HEK293T (cell line): ENCODE results near the gene ATP23.

Source experiments
- CTCF ChIA-PET: fragments of 350-600 bp; formaldehyde crosslinking; extraction: SDS; loops from one replicate; lab custom pipeline; 2021; ENCODE audit warnings: antibody characterized with exemption, inconsistent platforms; lab: Yijun Ruan, JAX
- POLR2A ChIA-PET: fragments of 350-600 bp; formaldehyde crosslinking; extraction: SDS; loops from one replicate; lab custom pipeline; 2020; ENCODE audit warnings: antibody characterized with exemption, inconsistent platforms; lab: Yijun Ruan, JAX
- DNase-seq: peaks from one replicate; pipeline ENCODE4 v3.0.0; 2012; ENCODE audit warnings: mixed read lengths; ENCODE audit errors: extremely low spot score
- ARNT ChIP-seq: fragments of 450-650 bp; IDR thresholded peaks from 2 replicates; pipeline ENCODE4 v1.6.1; 2017; ENCODE audit warnings: mild to moderate bottlenecking
- BHLHE40 ChIP-seq: fragments of 450-650 bp; IDR thresholded peaks from 2 replicates; pipeline ENCODE4 v1.6.1; 2016; ENCODE audit warnings: mild to moderate bottlenecking, moderate library complexity, borderline replicate concordance
- CTBP1 ChIP-seq: fragments of 450-650 bp; IDR thresholded peaks from 2 replicates; pipeline ENCODE4 v1.6.1; 2016; ENCODE audit warnings: borderline replicate concordance
- ELF4 ChIP-seq: fragments of 450-650 bp; IDR thresholded peaks from 2 replicates; pipeline ENCODE4 v1.6.1; 2017; ENCODE audit warnings: antibody characterized with exemption
- FOXA1 ChIP-seq: fragments of 450-650 bp; IDR thresholded peaks from 2 replicates; pipeline ENCODE4 v1.6.1; 2016; ENCODE audit warnings: mild to moderate bottlenecking
- FOXK2 ChIP-seq: fragments of 450-650 bp; IDR thresholded peaks from 2 replicates; pipeline ENCODE4 v1.6.1; 2016; ENCODE audit warnings: mild to moderate bottlenecking
- FOXM1 ChIP-seq: fragments of 450-650 bp; IDR thresholded peaks from 2 replicates; pipeline ENCODE4 v1.6.1; 2017; ENCODE audit warnings: mild to moderate bottlenecking, borderline replicate concordance
- HDGF ChIP-seq: fragments of 450-650 bp; IDR thresholded peaks from 2 replicates; pipeline ENCODE4 v1.6.1; 2017; ENCODE audit warnings: antibody characterized with exemption, borderline replicate concordance
- L3MBTL2 ChIP-seq: fragments of 450-650 bp; conservative IDR thresholded peaks from 2 replicates; pipeline ENCODE4 v1.6.1; 2016; ENCODE audit warnings: mild to moderate bottlenecking
- LEF1 ChIP-seq: fragments of 450-650 bp; IDR thresholded peaks from 2 replicates; pipeline ENCODE4 v1.6.1; 2017; ENCODE audit warnings: mild to moderate bottlenecking, borderline replicate concordance
- NFRKB ChIP-seq: fragments of 450-650 bp; IDR thresholded peaks from 2 replicates; pipeline ENCODE4 v1.6.1; 2016; ENCODE audit warnings: mild to moderate bottlenecking, moderate library complexity
- SP1 ChIP-seq: fragments of 450-650 bp; IDR thresholded peaks from 2 replicates; pipeline ENCODE4 v1.6.1; 2017
- SUZ12 ChIP-seq: fragments of 450-650 bp; IDR thresholded peaks from 2 replicates; pipeline ENCODE4 v1.6.1; 2016; ENCODE audit warnings: mild to moderate bottlenecking
- TARDBP ChIP-seq: fragments of 450-650 bp; IDR thresholded peaks from 2 replicates; pipeline ENCODE4 v1.6.1; 2016
- ZNF384 ChIP-seq: fragments of 450-650 bp; IDR thresholded peaks from 2 replicates; pipeline ENCODE4 v1.6.1; 2016
- TF ChIP-seq, protein P1 (sequence below): fragments of 450-650 bp; IDR thresholded peaks from 2 replicates; pipeline ENCODE4 v1.6.1; 2016

ATP23 gene

DNA sequence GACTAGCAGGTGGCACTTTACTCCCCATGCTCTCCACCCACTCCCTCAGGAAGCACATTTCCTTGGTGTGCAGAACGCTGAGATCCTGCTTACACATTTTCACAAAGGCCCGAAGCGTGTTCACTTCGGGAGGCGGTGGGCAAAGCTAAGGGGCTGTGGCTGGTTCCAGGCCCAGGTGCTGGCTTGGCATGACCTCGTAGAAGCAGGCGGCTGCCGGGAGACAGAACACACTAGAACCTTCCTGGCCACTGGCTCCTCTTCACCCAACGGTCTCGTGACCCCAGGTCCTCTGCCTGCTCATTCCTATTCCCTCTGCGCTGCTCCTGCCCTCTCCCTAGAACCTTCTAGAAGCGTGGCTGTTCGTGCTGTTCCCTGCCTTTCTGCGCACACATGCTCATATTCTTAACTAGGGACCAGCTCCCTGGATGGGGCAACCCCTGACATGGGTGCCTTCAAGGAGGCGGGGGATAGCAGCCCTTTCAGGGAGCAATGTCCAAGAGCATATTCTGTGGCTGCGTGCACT, 43.3 kb downstream of the ATP23 start:
- no peak for TF ChIP-seq SP1
- no peak for TF ChIP-seq NFRKB
- TF ChIP-seq ELF4, result no peak
- TF ChIP-seq ZNF384, result no peak
- CTCF ChIA-PET, result no interaction called here
- DNase-seq, result no peak
- POLR2A ChIA-PET, result no interaction called here

- POLR2A ChIA-PET, result no interaction called here
- no peak for DNase-seq
- CTCF ChIA-PET, result no interaction called here
Observed at GRCh38 chr12:57985685-57986084, 44.3 kb downstream of the ATP23 start.

GRCh38 chr12:57989838-57990237, 48.5 kb downstream of the ATP23 start:
- POLR2A ChIA-PET, result no interaction called here
- DNase-seq, result no peak
- no peak for TF ChIP-seq SUZ12
- TF ChIP-seq FOXM1, result no peak
- TF ChIP-seq TARDBP, result no peak
- no peak for TF ChIP-seq ELF4
- no peak for TF ChIP-seq NFRKB
- no peak for TF ChIP-seq HDGF
- TF ChIP-seq ARNT, result no peak
- TF ChIP-seq BHLHE40, result no peak
- no peak for TF ChIP-seq SP1
- TF ChIP-seq L3MBTL2, result no peak
- no peak for TF ChIP-seq LEF1
- no peak for TF ChIP-seq CTBP1
- no peak for TF ChIP-seq FOXA1
- no peak for TF ChIP-seq FOXK2
- TF ChIP-seq ZNF384, result no peak
- TF ChIP-seq, protein P1, sequence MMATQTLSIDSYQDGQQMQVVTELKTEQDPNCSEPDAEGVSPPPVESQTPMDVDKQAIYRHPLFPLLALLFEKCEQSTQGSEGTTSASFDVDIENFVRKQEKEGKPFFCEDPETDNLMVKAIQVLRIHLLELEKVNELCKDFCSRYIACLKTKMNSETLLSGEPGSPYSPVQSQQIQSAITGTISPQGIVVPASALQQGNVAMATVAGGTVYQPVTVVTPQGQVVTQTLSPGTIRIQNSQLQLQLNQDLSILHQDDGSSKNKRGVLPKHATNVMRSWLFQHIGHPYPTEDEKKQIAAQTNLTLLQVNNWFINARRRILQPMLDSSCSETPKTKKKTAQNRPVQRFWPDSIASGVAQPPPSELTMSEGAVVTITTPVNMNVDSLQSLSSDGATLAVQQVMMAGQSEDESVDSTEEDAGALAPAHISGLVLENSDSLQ, result no peak
- CTCF ChIA-PET, result no interaction called here

More at GRCh38 chr12:57985685-57986084, 44.3 kb downstream of the ATP23 start:
- no peak for TF ChIP-seq FOXA1
- no peak for TF ChIP-seq HDGF
- no peak for TF ChIP-seq SP1
- TF ChIP-seq FOXK2, result no peak
- TF ChIP-seq, protein P1, result no peak
- TF ChIP-seq LEF1, result no peak
- no peak for TF ChIP-seq ZNF384
- TF ChIP-seq SUZ12, result no peak
- TF ChIP-seq CTBP1, result no peak
- no peak for TF ChIP-seq BHLHE40
- TF ChIP-seq FOXM1, result no peak
- TF ChIP-seq TARDBP, result no peak
- TF ChIP-seq L3MBTL2, result no peak
- TF ChIP-seq ELF4, result no peak
- no peak for TF ChIP-seq ARNT
- no peak for TF ChIP-seq NFRKB

- TF ChIP-seq LEF1, result no peak
- TF ChIP-seq TARDBP, result no peak
- TF ChIP-seq L3MBTL2, result no peak
- no peak for TF ChIP-seq ARNT
- no peak for TF ChIP-seq FOXM1
- no peak for TF ChIP-seq ZNF384
- TF ChIP-seq FOXK2, result no peak
- TF ChIP-seq, protein P1, result no peak
- TF ChIP-seq CTBP1, result no peak
- no peak for TF ChIP-seq HDGF
- no peak for TF ChIP-seq SP1
- TF ChIP-seq SUZ12, result no peak
- no peak for TF ChIP-seq NFRKB
- TF ChIP-seq BHLHE40, result no peak
- no peak for TF ChIP-seq ELF4
- no peak for TF ChIP-seq FOXA1
- POLR2A ChIA-PET, result no interaction called here
- DNase-seq, result no peak
- CTCF ChIA-PET, result no interaction called here
Observed at GRCh38 chr12:57990241-57990883, 49.0 kb downstream of the ATP23 start.

DNA sequence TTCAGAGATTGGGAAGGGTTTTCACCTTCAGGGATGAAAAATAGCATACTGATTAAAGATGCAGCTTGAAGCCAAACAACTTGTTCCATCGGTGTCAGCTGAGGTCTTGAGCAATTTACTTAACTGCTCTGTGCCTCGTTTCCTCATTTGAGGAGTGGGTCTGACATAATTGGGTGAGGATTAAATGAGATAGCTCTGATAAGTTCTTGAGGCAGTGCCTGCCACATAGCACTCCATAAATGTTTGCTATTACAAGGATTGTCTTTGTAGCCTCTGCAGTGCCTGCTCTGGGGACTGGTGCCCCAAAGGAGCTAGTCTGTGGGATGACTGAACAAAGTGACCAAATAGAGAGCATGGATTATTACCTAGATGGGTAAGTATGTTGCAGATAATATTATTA, 50.6 kb downstream of the ATP23 start:
- TF ChIP-seq SUZ12 (no peak), CTBP1 (no peak), LEF1 (no peak), L3MBTL2 (no peak), ELF4 (no peak), HDGF (no peak), FOXM1 (no peak), ARNT (no peak), NFRKB (no peak), TARDBP (no peak)
- POLR2A ChIA-PET, result no interaction called here
- no peak for DNase-seq
- CTCF ChIA-PET, result no interaction called here

DNA sequence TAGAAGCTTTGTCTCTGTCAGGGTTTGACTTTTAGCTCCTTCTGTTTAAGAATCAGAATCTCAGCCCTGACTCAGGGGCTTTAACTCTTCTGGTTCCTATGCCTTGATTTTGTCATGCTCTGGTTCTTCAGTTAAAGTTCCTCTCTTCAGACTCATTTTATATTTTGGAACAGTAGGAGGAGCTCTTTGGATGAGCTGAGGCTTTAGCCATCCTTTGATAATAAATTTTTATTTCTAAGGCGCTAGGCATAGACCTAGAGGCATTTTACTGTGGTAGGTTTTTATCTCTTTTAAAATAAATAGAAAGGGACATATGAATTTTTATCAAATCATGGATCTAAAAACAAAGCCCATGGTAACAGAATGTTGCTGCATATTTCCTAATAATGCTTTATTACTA, 51.7 kb downstream of the ATP23 start:
- no peak for DNase-seq
- TF ChIP-seq FOXA1 (no peak), NFRKB (no peak), FOXK2 (no peak), CTBP1 (no peak), ZNF384 (no peak), TARDBP (no peak), L3MBTL2 (no peak), ELF4 (no peak), ARNT (no peak), SP1 (no peak), FOXM1 (no peak)
- POLR2A ChIA-PET, result no interaction called here
- CTCF ChIA-PET, result no interaction called here
